ENCODE data around the gene ANO3. TPM values are rescaled to one million over a fixed set of nuclear protein-coding genes. Genes with fewer than 3 reads are reported as not detected.

Gene ANO3
- total and polyA plus RNA-seq, 2 of the 8 experiments (the other 6 are each of a cell fraction or from before 2014, with no cell fraction given), result not detected

DNA sequence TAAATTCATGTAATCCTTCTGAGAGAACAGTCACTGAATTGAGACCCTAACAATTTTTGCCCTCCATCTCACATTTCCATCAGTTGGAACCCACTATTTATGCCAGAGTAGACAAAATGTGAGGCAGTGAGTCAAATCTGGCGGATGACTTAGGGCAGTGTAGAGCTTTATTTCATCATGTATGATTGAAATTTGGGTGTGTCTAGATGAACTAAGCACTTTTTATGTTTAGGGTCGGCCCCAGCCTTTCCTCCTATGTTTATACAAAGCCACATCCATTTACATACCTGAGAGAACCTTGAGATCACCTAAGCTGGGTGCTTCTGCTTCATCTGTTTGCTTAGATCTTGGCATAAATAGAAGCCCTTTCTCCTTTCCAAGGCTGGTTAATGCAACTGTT lies 255.1 kb downstream of the ANO3 start:
- Histone ChIP-seq H3K27me3 (replicated peaks in 1 of 4; ENCODE audit: control insufficient read depth in 3 of 4, extremely low read depth in 1 of 4, insufficient read depth in 3 of 4, low read length in 3 of 4) (no peaks in the 10 kb centered on the region), H4K8ac (ENCODE audit: extremely low read depth, insufficient read depth, low read length) (no peak overlapping the region), H3K36me3 (ENCODE audit: control insufficient read depth in 2 of 4, insufficient read depth in 4 of 4, low read length in 3 of 4) (no peaks in the 10 kb centered on the region), H3K23ac (ENCODE audit: insufficient read length) (no peak overlapping the region), H3K14ac (ENCODE audit: insufficient read length) (no peak overlapping the region), H2BK12ac (ENCODE audit: low read depth, low read length) (no peak overlapping the region), H3K18ac (ENCODE audit: extremely low read depth, low read length) (no peak overlapping the region), H3K23me2 (ENCODE audit: low read depth, low read length) (no peaks in the 10 kb centered on the region), H2AFZ (ENCODE audit: low read length) (no peak overlapping the region; the same call in 1 of the 2 replicates), H4K91ac (replicated peaks; ENCODE audit: insufficient read length, low read length) (no peak overlapping the region), H3K4me2 (ENCODE audit: insufficient read depth in 1 of 2, low read depth in 2 of 2, low read length in 2 of 2) (no peak overlapping the region), H3K9ac (replicated peaks in 1 of 4; ENCODE audit: extremely low read depth in 1 of 4, low read depth in 3 of 4, low read length in 3 of 4) (no peak overlapping the region), H3K4ac (replicated peaks; ENCODE audit: insufficient read length, low read depth, low read length) (no peak overlapping the region), H3K4me3 (ENCODE audit: extremely low read depth in 1 of 4, insufficient read depth in 2 of 4, low read depth in 3 of 4, low read length in 4 of 4) (no peak overlapping the region), H2BK20ac (ENCODE audit: low read length) (no peak overlapping the region), H3K27ac (ENCODE audit: low read depth, low read length) (no peak overlapping the region), H3K56ac (replicated peaks; ENCODE audit: insufficient read length, low read depth, low read length) (no peak overlapping the region), H2BK5ac (ENCODE audit: low read depth, low read length) (no peak overlapping the region), H2AK5ac (ENCODE audit: low read depth, low read length) (no peak overlapping the region), H4K20me1 (replicated peaks in 1 of 2; ENCODE audit: control insufficient read depth in 1 of 2, insufficient read depth in 2 of 2, low read length in 2 of 2) (no peaks in the 10 kb centered on the region), H4K5ac (ENCODE audit: insufficient read length, low read depth, low read length) (no peak overlapping the region), H2BK120ac (replicated peaks; ENCODE audit: low read depth, low read length) (no peak overlapping the region), H3K4me1 (replicated peaks in 1 of 4; ENCODE audit: control insufficient read depth in 3 of 4, insufficient read depth in 4 of 4, low read length in 3 of 4) (no peaks in the 10 kb centered on the region), H3K9me3 (ENCODE audit: insufficient read depth in 2 of 2, low read depth in 1 of 2, low read length in 1 of 2) (no peaks in the 10 kb centered on the region), H2BK15ac (ENCODE audit: low read length) (no peak overlapping the region), H3K79me1 (ENCODE audit: low read depth, low read length) (no peaks in the 10 kb centered on the region), H3K79me2 (ENCODE audit: control insufficient read depth in 1 of 2, insufficient read depth in 2 of 2, low read length in 2 of 2) (no peaks in the 10 kb centered on the region)
- CTCF ChIA-PET (ENCODE audit: partially characterized antibody), result interaction anchor here (0.7 kb wide), 1 partner anchor 30 kb away, joined by 3 read pairs; no protein-coding TSS in a partner anchor
- no peak for DNase-seq (ENCODE audit: low read depth in 1 of 2, low spot score in 2 of 2)
- POLR2A ChIA-PET (ENCODE audit: partially characterized antibody), result no interaction called here
- WGBS, 2 experiments (ENCODE audit: extremely low coverage in 1 of 2, insufficient coverage in 1 of 2, insufficient read length in 1 of 2, insufficient replicate concordance in 2 of 2, low coverage in 1 of 2, low lambda C conversion rate in 2 of 2, missing lambda C conversion rate in 1 of 2), result 95% methylated on average over 2 of the region's 2 CpGs; no CpG with 5 or more reads in 1 of the 2 experiments
- no peak for TF ChIP-seq FOSL1 (IDR thresholded peaks at IDR 0.05; ENCODE audit: insufficient read depth, low read depth, low read length)
- TF ChIP-seq CHD1 (IDR thresholded peaks at IDR 0.05; ENCODE audit: low read depth, low read length), result no peak
- TF ChIP-seq EZH2 (IDR thresholded peaks at IDR 0.05; ENCODE audit: low read depth, low read length, severe bottlenecking), result no peak
- TF ChIP-seq POLR2AphosphoS5 (IDR thresholded peaks at IDR 0.05; ENCODE audit: low read depth, low read length), result no peak
- TF ChIP-seq RBBP5 (IDR thresholded peaks at IDR 0.05; ENCODE audit: borderline replicate concordance, low read depth, low read length), result no peak
- FAIRE-seq, result no peak
